HG03520 (cell line): ENCODE data around the gene HIPK2.
"Not testable (repeated sequence)": the region's sequence is repeated elsewhere in the genome, so short reads cannot be mapped to it uniquely, and the experiment has no call there.

Experiments used
- ATAC-seq: cut with Tn5 transposase; IDR thresholded peaks from one replicate; pipeline ENCODE4 v1.9.1; 2021; ENCODE audit warnings: mild to moderate bottlenecking, moderate library complexity; ENCODE audit not compliant: unreplicated experiment

Gene HIPK2

DNA sequence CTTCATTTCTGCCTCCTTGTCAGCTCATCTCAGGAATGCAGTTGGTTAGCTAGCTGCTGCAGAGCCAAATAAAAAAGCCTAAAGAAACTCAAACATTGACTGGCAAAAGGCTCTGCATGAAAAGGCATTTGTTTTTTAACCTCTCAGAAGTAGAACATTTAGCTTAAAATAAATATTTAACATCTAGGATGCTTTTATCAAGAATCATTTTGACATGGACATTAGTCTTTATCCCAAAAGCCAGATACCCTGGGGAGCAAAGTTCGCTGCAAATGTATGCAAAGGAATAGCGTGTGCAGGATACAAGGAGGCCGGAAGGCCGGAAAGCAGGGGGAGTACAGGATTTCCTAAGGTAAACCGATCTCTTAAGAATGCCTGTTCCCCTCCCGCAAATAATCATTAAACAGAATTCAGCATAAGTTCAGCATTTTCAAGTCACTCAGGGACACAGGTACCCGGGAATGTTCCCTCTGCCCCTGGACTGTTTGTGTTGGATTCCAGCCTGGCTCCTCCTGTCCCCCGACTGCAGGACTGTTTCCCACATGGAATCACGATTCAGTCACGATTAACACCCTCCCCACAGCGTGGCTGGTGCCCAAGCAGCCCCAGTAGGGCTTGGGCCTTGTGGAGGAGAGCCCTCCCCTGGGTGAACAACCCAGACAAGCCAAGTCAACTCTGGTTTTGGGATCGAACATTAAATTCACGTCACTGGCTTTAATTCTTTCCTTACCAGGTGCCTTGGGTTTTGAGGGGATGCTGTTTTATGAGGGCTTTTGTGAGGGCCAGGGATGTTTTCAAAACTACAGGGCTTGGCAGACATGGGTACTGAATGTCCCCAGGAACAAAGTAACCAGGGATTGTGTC is 97.8 kb downstream of the HIPK2 start:
- no peak for ATAC-seq

DNA sequence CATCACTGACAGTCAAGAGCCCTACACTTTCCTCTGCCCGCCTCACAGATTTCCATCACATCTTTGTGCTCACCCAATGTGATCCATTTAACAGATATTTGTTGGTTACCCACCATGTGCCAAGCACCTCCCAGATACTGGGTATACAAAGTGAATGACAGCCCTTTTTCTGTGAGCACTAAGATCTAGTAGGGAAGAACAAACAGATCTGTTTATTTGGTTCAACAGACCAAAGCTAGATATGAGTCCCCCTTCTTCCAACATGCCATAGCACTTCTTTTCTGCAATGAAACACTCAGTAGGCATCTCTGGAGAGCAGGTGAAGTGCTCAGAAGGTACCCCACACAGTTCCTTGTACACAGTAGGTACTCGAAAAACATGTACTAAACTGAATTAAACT is 101.4 kb downstream of the HIPK2 start:
- ATAC-seq, result no peak

GRCh38 chr7:139675127-139676125 is 102.4 kb downstream of the HIPK2 start:
- no peak for ATAC-seq

- ATAC-seq, result no peak
Observed at GRCh38 chr7:139674752-139675126, 103.1 kb downstream of the HIPK2 start.

DNA sequence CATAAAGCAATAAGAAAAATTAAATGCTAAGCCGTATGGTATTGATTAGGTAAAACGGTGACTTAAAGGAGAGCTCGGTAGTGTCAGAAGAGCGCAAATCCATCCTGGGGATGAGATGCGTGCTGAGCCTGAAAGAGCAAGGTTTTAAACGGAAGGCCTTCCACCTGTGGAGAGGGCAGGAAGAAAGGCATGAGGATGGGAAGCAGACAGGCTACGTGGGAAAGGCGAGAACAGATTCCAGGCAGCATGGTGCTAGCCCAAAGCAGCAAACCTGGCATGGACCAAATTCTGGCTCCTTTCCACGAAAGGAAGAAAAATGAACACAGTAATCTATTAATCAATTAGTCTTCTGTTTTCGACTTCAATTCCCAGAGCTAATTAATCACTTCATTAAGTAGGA is 103.5 kb downstream of the HIPK2 start:
- ATAC-seq, result no peak

DNA sequence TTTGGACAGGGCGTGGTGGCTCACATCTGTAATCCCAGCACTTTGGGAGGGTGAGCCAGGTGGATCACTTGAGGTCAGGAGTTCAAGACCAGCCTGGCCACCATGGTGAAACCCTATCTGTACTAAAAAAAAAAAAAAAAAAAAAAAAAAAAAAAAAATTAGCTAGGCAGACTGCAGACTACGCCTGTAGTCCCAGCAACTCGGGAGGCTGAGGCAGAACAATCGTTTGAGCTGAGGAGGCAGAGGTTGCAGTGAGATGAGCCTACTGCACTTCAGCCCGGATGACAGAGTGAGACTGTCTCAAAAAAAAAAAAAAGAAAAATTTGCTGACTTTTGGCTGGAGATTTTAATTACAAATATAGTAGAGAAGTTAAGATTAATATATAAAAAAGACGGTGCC is 104.0 kb downstream of the HIPK2 start:
- no peak for ATAC-seq

GRCh38 chr7:139673230-139673629 is 104.6 kb downstream of the HIPK2 start:
- peak; percentile 82 for ATAC-seq

- no peak for ATAC-seq
Observed at GRCh38 chr7:139671967-139672366, 105.8 kb downstream of the HIPK2 start.

DNA sequence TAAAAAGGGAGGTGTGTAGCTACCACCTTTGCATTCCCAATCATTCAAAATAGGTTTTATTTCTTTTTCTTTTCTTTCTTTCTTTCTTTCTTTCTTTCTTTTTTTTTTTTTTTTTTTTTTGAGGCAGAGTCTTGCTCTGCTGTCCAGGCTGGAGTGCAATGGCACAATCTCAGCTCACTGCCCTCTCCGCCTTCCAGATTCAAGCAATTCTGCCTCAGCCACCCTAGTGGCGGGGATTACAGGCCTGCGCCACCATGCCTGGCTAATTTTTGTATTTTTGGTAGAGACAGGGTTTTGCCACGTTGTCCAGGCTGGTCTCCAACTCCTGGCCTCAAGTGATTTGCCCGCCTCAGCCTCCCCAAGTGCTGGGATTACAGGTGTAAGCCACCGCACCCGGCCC is 107.1 kb downstream of the HIPK2 start:
- not testable (repeated sequence) for ATAC-seq

DNA sequence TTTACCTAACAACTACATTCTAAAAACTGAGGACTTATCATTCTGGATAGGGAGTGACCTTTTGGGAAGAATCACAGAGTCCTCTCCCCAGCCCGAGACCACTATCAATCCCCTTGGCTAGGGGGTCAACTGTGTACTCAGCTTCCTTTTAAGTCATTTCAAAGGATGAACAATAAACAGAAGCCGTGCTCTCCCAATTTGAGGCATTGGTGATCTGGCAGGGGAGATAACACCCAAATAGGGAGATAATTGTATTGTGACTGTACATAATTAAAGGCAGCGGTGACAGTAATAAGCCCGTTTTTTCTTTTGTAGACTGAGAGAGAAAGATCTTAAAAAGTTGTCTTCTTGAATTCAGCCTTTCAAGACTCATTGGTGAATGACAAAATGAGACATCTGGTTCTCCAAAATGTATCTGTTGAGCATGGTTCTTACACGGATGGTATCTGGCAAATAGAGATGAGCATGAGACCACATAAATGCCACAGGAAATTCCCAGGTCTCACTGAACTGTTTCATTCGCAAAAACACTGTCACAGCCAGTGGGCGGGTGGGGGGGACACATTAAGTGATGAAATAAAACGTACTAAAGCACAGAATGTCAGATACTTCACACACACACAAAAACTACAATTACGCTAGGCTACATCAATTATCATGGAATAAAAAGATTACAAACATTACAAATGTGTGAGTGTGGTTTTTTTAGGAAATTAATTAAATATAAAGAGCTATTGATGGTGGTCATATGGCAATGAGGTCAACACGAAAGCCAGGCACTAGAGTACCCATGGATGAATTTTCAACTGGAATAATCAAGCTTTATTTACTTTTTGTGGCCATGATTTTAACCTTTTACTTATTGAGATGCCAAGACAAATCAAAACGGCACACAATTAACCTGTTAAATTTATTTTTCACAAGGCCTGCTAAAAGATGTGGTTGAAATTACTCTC is 108.4 kb downstream of the HIPK2 start:
- no peak for ATAC-seq

- ATAC-seq, result no peak
Observed at GRCh38 chr7:139667377-139667776, 110.4 kb downstream of the HIPK2 start.

- no peak for ATAC-seq
Observed at GRCh38 chr7:139666501-139666900, 111.3 kb downstream of the HIPK2 start.

GRCh38 chr7:139664434-139664833 is 113.4 kb downstream of the HIPK2 start:
- ATAC-seq, result no peak

GRCh38 chr7:139663608-139664177 is 114.1 kb downstream of the HIPK2 start:
- no peak for ATAC-seq

GRCh38 chr7:139661903-139662302 is 115.9 kb downstream of the HIPK2 start:
- ATAC-seq, result no peak

DNA sequence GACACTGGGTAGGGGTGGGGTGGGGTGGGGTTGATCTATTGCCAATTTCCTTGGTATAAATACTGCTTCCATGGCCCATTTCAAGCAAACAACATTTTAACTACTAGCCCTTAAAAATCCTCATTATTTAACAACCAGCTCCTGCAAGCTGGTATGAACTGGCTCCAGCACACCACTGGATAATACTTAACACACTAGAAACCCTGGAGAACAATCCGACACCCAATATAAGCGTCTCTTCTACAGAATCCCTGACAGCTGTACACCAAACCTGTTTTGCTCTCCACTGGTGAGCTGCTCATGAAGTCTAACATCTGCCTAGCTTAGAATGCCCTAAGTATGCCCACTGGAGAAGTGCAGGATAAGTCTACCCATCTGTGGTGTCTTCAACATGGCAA is 116.8 kb downstream of the HIPK2 start:
- ATAC-seq, result no peak

DNA sequence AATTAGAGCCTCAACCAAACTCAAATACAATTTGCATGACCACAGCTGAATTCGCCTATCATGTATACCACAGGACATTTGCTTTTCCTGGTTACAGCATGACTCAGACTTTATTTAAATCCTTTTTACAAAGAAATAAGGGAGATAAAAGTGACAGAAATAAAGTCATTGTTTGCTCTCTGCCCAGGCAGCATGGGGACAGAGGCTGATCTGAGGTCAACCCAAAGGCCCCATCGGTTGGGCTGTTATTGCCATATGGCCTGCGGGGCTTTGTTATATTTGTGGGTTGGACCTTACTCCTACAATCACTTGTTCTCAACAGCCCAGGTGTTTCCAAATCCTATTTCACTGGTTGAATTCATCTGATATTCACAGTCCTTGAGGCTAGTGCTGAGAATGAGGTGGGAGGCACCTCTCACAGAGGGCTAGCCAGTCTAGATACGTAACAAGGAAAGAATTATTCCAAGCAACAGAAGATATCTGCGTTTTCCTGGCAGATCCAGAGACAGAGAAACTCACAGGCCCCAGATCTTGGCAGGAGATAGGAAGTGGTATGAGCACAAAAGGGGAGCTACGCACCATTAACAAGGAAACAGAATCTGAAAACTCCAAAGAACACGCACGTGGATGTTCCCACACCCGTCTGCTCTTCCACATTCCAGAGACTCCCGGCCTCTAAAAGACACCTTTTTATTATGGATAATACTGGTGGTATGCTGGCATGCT is 117.3 kb downstream of the HIPK2 start:
- no peak for ATAC-seq

GRCh38 chr7:139659922-139660316 is 117.9 kb downstream of the HIPK2 start:
- no peak for ATAC-seq

GRCh38 chr7:139658908-139659675 is 118.7 kb downstream of the HIPK2 start:
- no peak for ATAC-seq
